Sigmoid colon (tissue), 7 donors: ENCODE data around the gene OGN. TPM values are rescaled to one million over a fixed set of nuclear protein-coding genes. Genes with fewer than 3 reads are reported as not detected.

ENCODE experiments used
- DNase-seq: peaks from one replicate; pipeline ENCODE4 v3.0.0-alpha.2; 2019
- H3K27ac ChIP-seq, 4 donors: fragments of 200-600 bp; sonication (generic); one replicate each; pipeline ENCODE4 v1.5.1; 2016 to 2019; ENCODE audit warnings: mild to moderate bottlenecking in 1 of 4
- H3K27me3 ChIP-seq, 3 donors: fragments of 200-600 bp; sonication (generic); one replicate each; pipeline ENCODE4 v1.5.1; 2019; ENCODE audit warnings: mild to moderate bottlenecking in 1 of 3
- H3K36me3 ChIP-seq, 4 donors: fragments of 200-600 bp; sonication (generic); one replicate each; pipeline ENCODE4 v1.5.1; 2016 to 2019
- H3K4me1 ChIP-seq, 4 donors: fragments of 200-600 bp; sonication (generic); one replicate each; pipeline ENCODE4 v1.5.1; 2017 to 2019
- H3K4me3 ChIP-seq, 4 donors: fragments of 200-600 bp; sonication (generic); one replicate each; pipeline ENCODE4 v1.5.1; 2017 to 2019; ENCODE audit warnings: mild to moderate bottlenecking in 2 of 4, moderate library complexity in 1 of 4
- H3K9me3 ChIP-seq, 4 donors: fragments of 200-600 bp in 3 of 4; sonication (generic) in 3 of 4; one replicate each; pipeline versions ENCODE4 v1.5.1 to v1.6.1; 2013 to 2019
- CTCF ChIP-seq, 4 experiments: fragments of 450-650 bp in 3 of 4; fragments of 200-600 bp in 1 of 4; IDR thresholded peaks; one replicate each; pipeline ENCODE4 v1.5.1; 2016 to 2019; ENCODE audit warnings: antibody characterized with exemption in 4 of 4, mild to moderate bottlenecking in 3 of 4, moderate library complexity in 2 of 4
- EP300 ChIP-seq, 4 donors: sonication (generic); formaldehyde crosslinking; IDR thresholded peaks; one replicate each; pipeline ENCODE4 v1.6.1; 2017; ENCODE audit warnings: antibody characterized with exemption in 4 of 4
- POLR2A ChIP-seq, 2 donors: fragments of 450-650 bp; IDR thresholded peaks; one replicate each; pipeline ENCODE4 v1.6.1; 2016; ENCODE audit warnings: antibody characterized with exemption in 2 of 2, mild to moderate bottlenecking in 2 of 2, moderate library complexity in 2 of 2
- POLR2AphosphoS5 ChIP-seq, 4 donors: sonication (generic); formaldehyde crosslinking; IDR thresholded peaks; one replicate each; pipeline ENCODE4 v1.6.1; 2017; ENCODE audit warnings: antibody characterized with exemption in 4 of 4
- WGBS, 2 donors: extraction: QIAGEN DNeasy Blood & Tissue Kit; methylation state at CpG; one replicate each; pipeline ENCODE4 v1.1.7; 2013; 5-methylcytosine and 5-hydroxymethylcytosine counted together
- intact Hi-C: fragments of 100-400 bp; cut with DNase I; formaldehyde crosslinking; loops from one replicate; pipeline ENCODE4 v1.15.1; 2023
- polyA plus RNA-seq, 3 donors: library from polyadenylated mRNA; stranded (reverse); fragments of 200-250 nt; gene quantifications; one replicate each; pipeline ENCODE4 v1.2.3, GENCODE V29; 2013
- total RNA-seq, 4 donors: library from RNA; depleted of rRNA; stranded (reverse); fragments of >200 nt; gene quantifications; one replicate each; pipeline ENCODE4 v1.1.0, GENCODE V29; 2016
- donor health status: healthy with polysubstance abuse.
- donor health status: Bipolar disorder and iron deficiency.
- donor health status: healthy.

The OGN gene
- total and polyA plus RNA-seq, 7 donors = 1.6 to 93.3 (median 41.8) TPM

GRCh38 chr9:92395617-92396016 lies 8.8 kb downstream of the OGN start:
- DNase-seq = no peak
- no peak overlapping the region for H3K4me3 ChIP-seq
- H3K9me3 ChIP-seq = no peaks in the 10 kb centered on the region
- intact Hi-C loops = no loop called here
- peaks cover 0 to 29% (median 15%) of the 10 kb centered on the region in 4 donors for H3K4me1 ChIP-seq
- no peaks in the 10 kb centered on the region for H3K36me3 ChIP-seq
- H3K27ac ChIP-seq = no peak overlapping the region
- TF ChIP-seq POLR2AphosphoS5 (IDR thresholded peaks at IDR 0.05) (no peak), CTCF (IDR thresholded peaks at IDR 0.05) (no peak), EP300 (IDR thresholded peaks at IDR 0.05) (no peak), POLR2A (IDR thresholded peaks at IDR 0.05) (no peak)
- H3K27me3 ChIP-seq = no peaks in the 10 kb centered on the region
- WGBS, 2 donors = 95 to 96% methylated on average over 1 of the region's 1 CpG

- 63 to 72% methylated on average over 1 of the region's 1 CpG for WGBS, 2 donors
- H3K9me3 ChIP-seq = no peaks in the 10 kb centered on the region
- DNase-seq = no peak
- H3K4me3 ChIP-seq = peak overlapping the region in 1 of 4 donors; percentile 2
- TF ChIP-seq POLR2AphosphoS5 (IDR thresholded peaks at IDR 0.05) (no peak), POLR2A (IDR thresholded peaks at IDR 0.05) (no peak), CTCF (IDR thresholded peaks at IDR 0.05) (no peak), EP300 (IDR thresholded peaks at IDR 0.05) (no peak)
- H3K27me3 ChIP-seq = no peaks in the 10 kb centered on the region
- intact Hi-C loops = no loop called here
- H3K36me3 ChIP-seq = no peaks in the 10 kb centered on the region
- H3K27ac ChIP-seq = peak overlapping the region; percentile 19 to 57 (median 53)
- H3K4me1 ChIP-seq = peaks cover 0 to 40% (median 15%) of the 10 kb centered on the region in 4 donors
These were observed 10.7 kb downstream of the OGN start for GRCh38 chr9:92393686-92394085.

- H3K27me3 ChIP-seq = no peaks in the 10 kb centered on the region
- peak overlapping the region in 1 of 4 donors; percentile 19 for H3K27ac ChIP-seq
- H3K9me3 ChIP-seq = no peaks in the 10 kb centered on the region
- WGBS, 2 donors = 84 to 92% methylated on average over 2 of the region's 2 CpGs
- no peaks in the 10 kb centered on the region for H3K36me3 ChIP-seq
- TF ChIP-seq CTCF (IDR thresholded peaks at IDR 0.05) = no peak
- TF ChIP-seq EP300 (IDR thresholded peaks at IDR 0.05) = no peak
- TF ChIP-seq POLR2A (IDR thresholded peaks at IDR 0.05) = no peak
- TF ChIP-seq POLR2AphosphoS5 (IDR thresholded peaks at IDR 0.05) = no peak
- H3K4me3 ChIP-seq = no peak overlapping the region
- intact Hi-C loops = no loop called here
- DNase-seq = no peak
- peaks cover 0 to 32% (median 11%) of the 10 kb centered on the region in 4 donors for H3K4me1 ChIP-seq
These were observed 11.7 kb downstream of the OGN start for GRCh38 chr9:92392690-92393089.

- Histone ChIP-seq H3K27me3 (no peaks in the 10 kb centered on the region), H3K4me1 (peaks cover 0 to 21% (median 2%) of the 10 kb centered on the region in 4 donors), H3K9me3 (no peaks in the 10 kb centered on the region), H3K4me3 (no peak overlapping the region), H3K27ac (peak overlapping the region in 3 of 4 donors; percentile 25 to 48 (median 30)), H3K36me3 (no peaks in the 10 kb centered on the region)
- TF ChIP-seq CTCF (IDR thresholded peaks at IDR 0.05) (no peak), POLR2A (IDR thresholded peaks at IDR 0.05) (no peak), POLR2AphosphoS5 (IDR thresholded peaks at IDR 0.05) (peak in 1 of 4 donors; percentile 20)
- DNase-seq = no peak
- intact Hi-C loops = no loop called here
- 86 to 94% methylated on average over 4 of the region's 4 CpGs for WGBS, 2 donors
These were observed 18.4 kb downstream of the OGN start for GRCh38 chr9:92385953-92386352.

- WGBS, 2 donors = 24 to 71% methylated on average over 6 of the region's 6 CpGs
- no peak for TF ChIP-seq POLR2AphosphoS5 (IDR thresholded peaks at IDR 0.05)
- no peak for TF ChIP-seq EP300 (IDR thresholded peaks at IDR 0.05)
- no peak for TF ChIP-seq POLR2A (IDR thresholded peaks at IDR 0.05)
- TF ChIP-seq CTCF (IDR thresholded peaks at IDR 0.05) = no peak
- Histone ChIP-seq H3K36me3 (no peaks in the 10 kb centered on the region), H3K4me1 (peaks cover 0 to 19% (median 2%) of the 10 kb centered on the region in 4 donors), H3K27ac (peak overlapping the region in 3 of 4 donors; percentile 25 to 48 (median 30)), H3K9me3 (no peaks in the 10 kb centered on the region), H3K27me3 (no peaks in the 10 kb centered on the region), H3K4me3 (no peak overlapping the region)
- intact Hi-C loops = no loop called here
- no peak for DNase-seq
These were observed 18.9 kb downstream of the OGN start for GRCh38 chr9:92385477-92385876.
